IMR-90 (cell line): Measurements from ENCODE around the gene PODXL2. TPM values are rescaled to one million over a fixed set of nuclear protein-coding genes. Genes with fewer than 3 reads are reported as not detected.

ENCODE experiments used
- ATAC-seq: fragments of 200-7000 bp; cut with Tn5 transposase; 2 replicates; pipeline ENCODE4 v1.9.1; 2020; ENCODE audit warnings: low read depth, mild to moderate bottlenecking, moderate library complexity
- Bru-seq: library from RNA; stranded (reverse); fragments of 400-500 nt; gene quantifications from one replicate; lab custom pipeline; 2021; lab: Mats Ljungman, UMichigan
- BruChase-seq, 2 experiments: library from RNA; stranded (reverse); fragments of 400-500 nt; gene quantifications; one replicate each; lab custom pipeline; 2021; lab: Mats Ljungman, UMichigan
- BruUV-seq: library from RNA; stranded (reverse); fragments of 400-500 nt; replicated peaks from 2 replicates; lab custom pipeline; 2021; lab: Mats Ljungman, UMichigan
- CTCF ChIA-PET: fragments of 300-600 bp; formaldehyde crosslinking; extraction: SDS; loops from one replicate; lab custom pipeline; 2021; ENCODE audit warnings: antibody characterized with exemption; lab: Yijun Ruan, JAX
- POLR2A ChIA-PET: fragments of 300-600 bp; sonication (Branson Sonifier 250); formaldehyde crosslinking; loops from one replicate; lab custom pipeline; 2022; ENCODE audit warnings: antibody characterized with exemption; ENCODE audit not compliant: unreplicated experiment; lab: Charles Lee
- DNase-seq: peaks from one replicate; pipeline ENCODE4 v3.0.0; 2013
- H2AFZ ChIP-seq: replicated peaks from 2 replicates; pipeline ENCODE3; 2013; ENCODE audit warnings: low read length, mild to moderate bottlenecking; ENCODE audit not compliant: poor library complexity
- H2AK5ac ChIP-seq: 2 replicates; pipeline ENCODE4 v1.6.1; 2013; ENCODE audit warnings: low read depth, low read length, inconsistent platforms
- H2AK9ac ChIP-seq: replicated peaks from 2 replicates; pipeline ENCODE3; 2013; ENCODE audit warnings: mild to moderate bottlenecking, low read depth, low read length, moderate library complexity; ENCODE audit not compliant: poor library complexity
- H2BK120ac ChIP-seq: 2 replicates; pipeline ENCODE4 v1.6.1; 2013; ENCODE audit warnings: low read depth, low read length, inconsistent platforms
- H2BK15ac ChIP-seq: 3 replicates; pipeline ENCODE4 v1.6.1; 2013; ENCODE audit warnings: low read depth, low read length, inconsistent platforms
- H2BK20ac ChIP-seq: 2 replicates; pipeline ENCODE4 v1.6.1; 2013; ENCODE audit warnings: low read depth, mild to moderate bottlenecking, inconsistent platforms, low read length, moderate library complexity
- H2BK5ac ChIP-seq: 2 replicates; pipeline ENCODE4 v1.6.1; 2013; ENCODE audit warnings: mild to moderate bottlenecking, low read depth, low read length, inconsistent platforms; ENCODE audit not compliant: poor library complexity, severe bottlenecking
- H3K14ac ChIP-seq: replicated peaks from 2 replicates; pipeline ENCODE4 v1.6.1; 2013; ENCODE audit warnings: low read depth, low read length, inconsistent platforms
- H3K18ac ChIP-seq: 2 replicates; pipeline ENCODE4 v1.6.1; 2013; ENCODE audit warnings: low read depth, low read length, control low read depth
- H3K23ac ChIP-seq: 2 replicates; pipeline ENCODE4 v1.6.1; 2013; ENCODE audit warnings: low read depth, low read length, inconsistent platforms
- H3K27ac ChIP-seq: 2 replicates; pipeline ENCODE4 v1.5.1; 2013; ENCODE audit warnings: mild to moderate bottlenecking, control low read depth, low read length; ENCODE audit not compliant: insufficient read depth
- H3K27me3 ChIP-seq: 2 replicates; pipeline ENCODE4 v1.6.1; 2013; ENCODE audit warnings: low read length; ENCODE audit not compliant: control insufficient read depth, insufficient read depth
- H3K36me3 ChIP-seq: 2 replicates; pipeline ENCODE4 v1.6.1; 2013; ENCODE audit warnings: low read length, mixed read lengths; ENCODE audit not compliant: control insufficient read depth, insufficient read depth
- H3K4ac ChIP-seq: 2 replicates; pipeline ENCODE4 v1.6.1; 2013; ENCODE audit warnings: low read depth, low read length, inconsistent platforms
- H3K4me1 ChIP-seq: 2 replicates; pipeline ENCODE4 v1.6.1; 2013; ENCODE audit warnings: low read length, mixed read lengths; ENCODE audit not compliant: control insufficient read depth, insufficient read depth
- H3K4me2 ChIP-seq: 2 replicates; pipeline ENCODE4 v1.6.1; 2013; ENCODE audit warnings: low read depth, mild to moderate bottlenecking, control low read depth, low read length, moderate library complexity
- H3K4me3 ChIP-seq: 2 replicates; pipeline ENCODE4 v1.5.1; 2013; ENCODE audit warnings: low read depth, mild to moderate bottlenecking, control low read depth, low read length, moderate library complexity; ENCODE audit not compliant: insufficient read depth
- H3K56ac ChIP-seq: 2 replicates; pipeline ENCODE4 v1.6.1; 2013; ENCODE audit warnings: low read length, inconsistent platforms; ENCODE audit not compliant: insufficient read depth; ENCODE audit errors: extremely low read depth
- H3K79me1 ChIP-seq, 2 experiments: 2 replicates each; pipeline ENCODE4 v1.6.1; 2013; ENCODE audit warnings: low read length in 2 of 2, inconsistent platforms in 1 of 2, low read depth in 1 of 2
- H3K9ac ChIP-seq: 2 replicates; pipeline ENCODE4 v1.6.1; 2013; ENCODE audit warnings: low read depth, low read length, control low read depth
- H3K9me1 ChIP-seq: 2 replicates; pipeline ENCODE4 v1.6.1; 2013; ENCODE audit warnings: low read length, inconsistent platforms; ENCODE audit not compliant: insufficient read depth
- H3K9me3 ChIP-seq: 2 replicates; pipeline ENCODE4 v1.6.1; 2013; ENCODE audit warnings: low read length; ENCODE audit not compliant: control insufficient read depth, insufficient read depth
- H4K20me1 ChIP-seq: 2 replicates; pipeline ENCODE4 v1.6.1; 2013; ENCODE audit warnings: low read length, inconsistent platforms; ENCODE audit not compliant: insufficient read depth
- H4K5ac ChIP-seq: 2 replicates; pipeline ENCODE4 v1.6.1; 2013; ENCODE audit warnings: mild to moderate bottlenecking, low read depth, low read length, control low read depth
- H4K8ac ChIP-seq, 2 experiments: 2 replicates each; pipeline ENCODE4 v1.6.1; 2013; ENCODE audit warnings: low read depth in 2 of 2, low read length in 2 of 2, control low read depth in 1 of 2, inconsistent platforms in 1 of 2
- H4K91ac ChIP-seq: 2 replicates; pipeline ENCODE4 v1.6.1; 2013; ENCODE audit warnings: low read depth, low read length, inconsistent platforms; ENCODE audit not compliant: insufficient read depth
- BHLHE40 ChIP-seq: fragments of 150-350 bp; IDR thresholded peaks from 2 replicates; pipeline ENCODE4 v1.6.1; 2016; ENCODE audit warnings: mild to moderate bottlenecking, low read depth, low read length
- CHD1 ChIP-seq: IDR thresholded peaks from 2 replicates; pipeline ENCODE4 v1.6.1; 2012; ENCODE audit warnings: low read depth, low read length, improper control_type of control experiment
- FOS ChIP-seq: fragments of 150-350 bp; IDR thresholded peaks from 2 replicates; pipeline ENCODE4 v1.6.1; 2016; ENCODE audit warnings: low read depth, low read length
- MAFK ChIP-seq: IDR thresholded peaks from 2 replicates; pipeline ENCODE4 v1.6.1; 2012; ENCODE audit warnings: low read depth, low read length, improper control_type of control experiment
- MAZ ChIP-seq: IDR thresholded peaks from 2 replicates; pipeline ENCODE4 v1.6.1; 2012; ENCODE audit warnings: low read depth, mild to moderate bottlenecking, low read length, improper control_type of control experiment, moderate library complexity, borderline replicate concordance
- MXI1 ChIP-seq: IDR thresholded peaks from 2 replicates; pipeline ENCODE4 v1.6.1; 2012; ENCODE audit warnings: low read depth, mild to moderate bottlenecking, low read length, moderate library complexity, borderline replicate concordance
- NFE2L2 ChIP-seq: fragments of 150-350 bp; IDR thresholded peaks from 2 replicates; pipeline ENCODE4 v1.6.1; 2016; ENCODE audit warnings: low read depth, mild to moderate bottlenecking, low read length
- POLR2A ChIP-seq: IDR thresholded peaks from 2 replicates; pipeline ENCODE4 v1.6.1; 2012; ENCODE audit warnings: mild to moderate bottlenecking, low read depth, low read length
- RAD21 ChIP-seq: IDR thresholded peaks from 2 replicates; pipeline ENCODE4 v1.6.1; 2012; ENCODE audit warnings: low read length, improper control_type of control experiment
- RFX5 ChIP-seq: IDR thresholded peaks from 2 replicates; pipeline ENCODE4 v1.8.0; 2012; ENCODE audit warnings: low read depth, mild to moderate bottlenecking, low read length, moderate library complexity
- SMC3 ChIP-seq: fragments of 150-350 bp; IDR thresholded peaks from 2 replicates; pipeline ENCODE4 v1.6.1; 2016; ENCODE audit warnings: low read depth, mild to moderate bottlenecking, antibody characterized with exemption, low read length, moderate library complexity
- WGBS, 2 experiments: methylation state at CpG; one replicate each; pipeline versions ENCODE4 v1.1.5 to v1.1.7; 2013; ENCODE audit warnings: missing lambda C conversion rate in 2 of 2; ENCODE audit not compliant: insufficient read length in 1 of 2; ENCODE audit errors: extremely low coverage in 2 of 2; 5-methylcytosine and 5-hydroxymethylcytosine counted together
- dilution Hi-C: fragments of 300-500 bp; cut with HindIII; formaldehyde crosslinking; loops from one replicate; pipeline ENCODE4 v1.14.3; 2018; ENCODE audit warnings: low sequenced_read_pairs; ENCODE audit not compliant: unreplicated experiment
- in situ Hi-C: fragments of 300-500 bp; cut with MboI; formaldehyde crosslinking; loops from 3 replicates; pipeline ENCODE4 v1.14.3; 2019; ENCODE audit warnings: low sequenced_read_pairs, inconsistent platforms, mixed read lengths
- intact Hi-C: fragments of 100-400 bp; cut with micrococcal nuclease; formaldehyde crosslinking; loops from 2 replicates; pipeline ENCODE4 v1.10.0; 2022
- long read RNA-seq: library from polyadenylated mRNA; unstranded; transcript quantifications from one replicate; pipeline ENCODE4 v2.0.0, GENCODE V29; 2021; ENCODE audit not compliant: unreplicated experiment
- polyA plus RNA-seq, 3 experiments: library from polyadenylated mRNA; depleted of rRNA; stranded (reverse); fragments of >200 nt; gene quantifications; 2 replicates each; pipeline ENCODE4 v1.2.3, GENCODE V29; 2012; ENCODE audit warnings: low replicate concordance in 1 of 3
- total RNA-seq: library from RNA; depleted of rRNA; stranded (reverse); fragments of >200 nt; gene quantifications from 2 replicates; pipeline ENCODE4 v1.2.3, GENCODE V29; 2012; rRNA removed
- TF ChIP-seq, protein P1 (sequence below): fragments of 150-350 bp; IDR thresholded peaks from 2 replicates; pipeline ENCODE4 v1.6.1; 2017; ENCODE audit warnings: mild to moderate bottlenecking, antibody characterized with exemption, low read length, low read depth
- TF ChIP-seq, protein P2 (sequence below): fragments of 150-350 bp; IDR thresholded peaks from 2 replicates; pipeline ENCODE4 v1.6.1; 2016; ENCODE audit warnings: low read depth, mild to moderate bottlenecking, low read length, moderate library complexity, borderline replicate concordance

PODXL2 gene, protein sequence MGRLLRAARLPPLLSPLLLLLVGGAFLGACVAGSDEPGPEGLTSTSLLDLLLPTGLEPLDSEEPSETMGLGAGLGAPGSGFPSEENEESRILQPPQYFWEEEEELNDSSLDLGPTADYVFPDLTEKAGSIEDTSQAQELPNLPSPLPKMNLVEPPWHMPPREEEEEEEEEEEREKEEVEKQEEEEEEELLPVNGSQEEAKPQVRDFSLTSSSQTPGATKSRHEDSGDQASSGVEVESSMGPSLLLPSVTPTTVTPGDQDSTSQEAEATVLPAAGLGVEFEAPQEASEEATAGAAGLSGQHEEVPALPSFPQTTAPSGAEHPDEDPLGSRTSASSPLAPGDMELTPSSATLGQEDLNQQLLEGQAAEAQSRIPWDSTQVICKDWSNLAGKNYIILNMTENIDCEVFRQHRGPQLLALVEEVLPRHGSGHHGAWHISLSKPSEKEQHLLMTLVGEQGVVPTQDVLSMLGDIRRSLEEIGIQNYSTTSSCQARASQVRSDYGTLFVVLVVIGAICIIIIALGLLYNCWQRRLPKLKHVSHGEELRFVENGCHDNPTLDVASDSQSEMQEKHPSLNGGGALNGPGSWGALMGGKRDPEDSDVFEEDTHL
- total RNA-seq (1.6 and 1.7 TPM in 2 replicates), polyA plus RNA-seq (2012; rRNA removed) (5.4 and 5.8 TPM in 2 replicates), Bru-seq, nascent RNA (percentile 23 among the genes with signal in this experiment), BruChase-seq, experiment 1, labeled RNA remaining after a 6-hour chase (percentile 22 among the genes with signal in this experiment), BruChase-seq, experiment 2, labeled RNA remaining after a 2-hour chase (percentile 16 among the genes with signal in this experiment)
- polyA plus RNA-seq (2012; cell fraction: cytosol; rRNA removed), result 2.9 and 6.6 TPM in 2 replicates
- 2.4 and 3.5 TPM in 2 replicates for polyA plus RNA-seq (2012; cell fraction: nucleus; rRNA removed; ENCODE audit: low replicate concordance)
- long read RNA-seq, transcript PODXL2-201 (8 exons, 2,186 nt), result major isoform, 5 of 8 reads
- long read RNA-seq, partial matches to known transcripts, result 2 of 8 reads
- long read RNA-seq, other reads (novel, unspliced or antisense), result 1 of 8 reads

DNA sequence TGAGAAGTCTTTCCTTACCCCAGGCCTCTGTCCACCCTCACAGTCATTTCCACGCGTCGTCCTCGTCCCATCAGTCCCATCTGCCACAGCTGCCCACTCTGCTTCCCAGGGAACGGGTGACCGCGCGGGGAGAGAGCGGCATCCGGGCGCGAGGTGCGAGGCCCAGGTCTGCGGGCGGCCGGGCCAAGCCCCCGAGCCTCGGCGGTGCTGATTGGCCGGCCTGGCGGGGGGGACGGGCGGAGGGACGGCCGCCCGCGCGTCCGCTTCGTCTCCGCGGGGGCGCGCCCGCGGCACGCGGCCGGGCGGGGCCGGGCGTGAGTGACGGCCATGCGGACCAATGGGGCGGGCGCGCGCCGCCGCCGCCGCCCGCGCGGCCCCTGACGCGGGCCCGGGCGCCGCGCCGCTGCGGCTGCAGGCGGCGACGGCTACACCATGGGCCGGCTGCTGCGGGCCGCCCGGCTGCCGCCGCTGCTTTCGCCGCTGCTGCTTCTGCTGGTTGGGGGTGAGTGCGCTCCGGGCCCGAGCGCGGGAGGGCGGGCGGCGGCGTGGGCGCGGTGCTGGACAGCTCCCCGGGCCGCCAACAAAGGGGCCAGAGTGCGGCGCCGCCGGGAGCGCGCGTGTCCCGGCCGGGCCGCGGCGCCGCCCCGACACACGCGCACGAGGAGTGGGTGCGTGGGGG lies at the start of gene PODXL2:
TSS of gene PODXL2 (plus strand) at position 398 of the 679 bp plus-strand sequence. CDS start at position 433, 35 bp downstream.
- CTCF ChIA-PET, result no interaction called here
- no peak within 1 kb of the TSS for H3K4ac ChIP-seq
- peak within 1 kb of the TSS; percentile 85 for H2AFZ ChIP-seq
- TF ChIP-seq NFE2L2 (no peak), POLR2A (no peak), MAZ (no peak), CHD1 (no peak), BHLHE40 (peak; percentile 42; the same call in 1 of the 2 replicates), MXI1 (peak; percentile 89), RFX5 (no peak), SMC3 (no peak), MAFK (no peak), RAD21 (no peak), FOS (no peak)
- TF ChIP-seq, protein P1, sequence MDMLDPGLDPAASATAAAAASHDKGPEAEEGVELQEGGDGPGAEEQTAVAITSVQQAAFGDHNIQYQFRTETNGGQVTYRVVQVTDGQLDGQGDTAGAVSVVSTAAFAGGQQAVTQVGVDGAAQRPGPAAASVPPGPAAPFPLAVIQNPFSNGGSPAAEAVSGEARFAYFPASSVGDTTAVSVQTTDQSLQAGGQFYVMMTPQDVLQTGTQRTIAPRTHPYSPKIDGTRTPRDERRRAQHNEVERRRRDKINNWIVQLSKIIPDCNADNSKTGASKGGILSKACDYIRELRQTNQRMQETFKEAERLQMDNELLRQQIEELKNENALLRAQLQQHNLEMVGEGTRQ, result no peak
- TF ChIP-seq, protein P2, sequence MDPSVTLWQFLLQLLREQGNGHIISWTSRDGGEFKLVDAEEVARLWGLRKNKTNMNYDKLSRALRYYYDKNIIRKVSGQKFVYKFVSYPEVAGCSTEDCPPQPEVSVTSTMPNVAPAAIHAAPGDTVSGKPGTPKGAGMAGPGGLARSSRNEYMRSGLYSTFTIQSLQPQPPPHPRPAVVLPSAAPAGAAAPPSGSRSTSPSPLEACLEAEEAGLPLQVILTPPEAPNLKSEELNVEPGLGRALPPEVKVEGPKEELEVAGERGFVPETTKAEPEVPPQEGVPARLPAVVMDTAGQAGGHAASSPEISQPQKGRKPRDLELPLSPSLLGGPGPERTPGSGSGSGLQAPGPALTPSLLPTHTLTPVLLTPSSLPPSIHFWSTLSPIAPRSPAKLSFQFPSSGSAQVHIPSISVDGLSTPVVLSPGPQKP, result no peak

More for the DNA sequence above, at the start of gene PODXL2:
- POLR2A ChIA-PET, result no interaction called here
- peaks cover 10% of the 10 kb centered on the region; the same call in 1 of the 2 replicates for H4K20me1 ChIP-seq
- no peak within 1 kb of the TSS for H3K18ac ChIP-seq
- H3K79me1 ChIP-seq, result no peaks in the 10 kb centered on the region
- H4K5ac ChIP-seq, result no peak within 1 kb of the TSS
- DNase-seq, result peak; percentile 52
- dilution Hi-C loops (no loop called here), intact Hi-C loops (no loop called here), in situ Hi-C loops (no loop called here)
- peak within 1 kb of the TSS; percentile 35 for H3K4me3 ChIP-seq
- H2BK120ac ChIP-seq, result no peak within 1 kb of the TSS
- peak within 1 kb of the TSS; percentile 89 for H3K4me2 ChIP-seq
- peaks cover 3% of the 10 kb centered on the region; the same call in 1 of the 2 replicates for H3K4me1 ChIP-seq
- H3K9me3 ChIP-seq, result 0 out of 2 replicates have a peak, but pooled peaks cover 2% of the 10 kb centered on the region
- H2AK9ac ChIP-seq, result no peak within 1 kb of the TSS
- H2BK15ac ChIP-seq, result no peak within 1 kb of the TSS
- H3K9me1 ChIP-seq, result peaks cover 9% of the 10 kb centered on the region
- no TSS peak for BruUV-seq
- H3K27me3 ChIP-seq, result peaks cover 41% of the 10 kb centered on the region
- H2AK5ac ChIP-seq, result no peak within 1 kb of the TSS
- peak; percentile 92 for ATAC-seq
- no peaks in the 10 kb centered on the region for H3K36me3 ChIP-seq
- no peak within 1 kb of the TSS for H3K14ac ChIP-seq
- no peak within 1 kb of the TSS for H2BK20ac ChIP-seq
- H3K56ac ChIP-seq, result no peak within 1 kb of the TSS
- H4K91ac ChIP-seq, result no peak within 1 kb of the TSS
- no peak within 1 kb of the TSS for H2BK5ac ChIP-seq
- H3K23ac ChIP-seq, result no peak within 1 kb of the TSS
- no peak within 1 kb of the TSS for H3K27ac ChIP-seq
- WGBS, 2 experiments, result 0% methylated on average over 27 of the region's 105 CpGs; no CpG with 5 or more reads in 1 of the 2 experiments
- H4K8ac ChIP-seq, result no peak within 1 kb of the TSS
- H3K9ac ChIP-seq, result no peak within 1 kb of the TSS
